ENCODE data around the gene WDR86.

Gene WDR86

DNA sequence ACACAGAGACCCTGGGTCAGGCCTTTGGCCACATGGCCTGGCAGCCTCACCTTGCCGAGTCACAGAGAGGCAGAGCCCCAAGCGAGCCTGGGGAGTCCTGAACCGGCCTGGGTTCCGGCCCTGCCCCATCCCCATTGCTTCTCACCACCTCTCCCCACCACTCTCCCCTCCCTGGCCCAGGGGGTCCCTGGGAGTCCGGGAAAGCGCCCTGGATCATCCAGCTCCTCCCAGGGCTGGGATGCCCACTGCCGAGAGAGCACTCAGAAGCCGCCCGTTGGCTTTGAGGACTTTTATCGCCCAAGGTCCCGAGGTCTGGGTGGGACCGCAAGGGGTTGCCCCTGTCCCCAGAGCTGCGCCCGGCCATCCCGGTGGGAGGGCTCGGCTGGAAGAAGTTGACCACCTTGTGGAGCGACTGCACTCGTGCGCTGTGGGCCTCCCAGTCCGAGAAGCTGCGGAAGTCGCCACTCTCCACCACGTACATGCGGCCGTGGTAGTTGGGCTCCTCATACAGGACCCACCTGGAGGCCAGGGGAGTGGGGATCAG is 22.0 kb upstream of the WDR86 start:
- Histone ChIP-seq H3K27me3 (ENCODE audit: control insufficient read depth, insufficient read depth, low read length) (no peaks in the 10 kb centered on the region), H3K4me3 (ENCODE audit: low read depth, low read length) (no peak overlapping the region), H3K27ac (ENCODE audit: low read depth, low read length) (no peak overlapping the region), H3K9ac (ENCODE audit: low read length) (no peak overlapping the region), H3K36me3 (ENCODE audit: control insufficient read depth, insufficient read depth, low read length) (no peaks in the 10 kb centered on the region), H3K4me1 (ENCODE audit: control insufficient read depth, insufficient read depth, low read length) (peaks cover 35% of the 10 kb centered on the region), H3K9me3 (ENCODE audit: control insufficient read depth, insufficient read depth, low read depth, low read length) (no peaks in the 10 kb centered on the region)

GRCh38 chr7:151431281-151431767 is 21.5 kb upstream of the WDR86 start:
- peaks cover 36% of the 10 kb centered on the region for H3K4me1 ChIP-seq (ENCODE audit: control insufficient read depth, insufficient read depth, low read length)
- H3K4me3 ChIP-seq (ENCODE audit: low read depth, low read length), result no peak overlapping the region
- no peaks in the 10 kb centered on the region for H3K27me3 ChIP-seq (ENCODE audit: control insufficient read depth, insufficient read depth, low read length)
- no peaks in the 10 kb centered on the region for H3K9me3 ChIP-seq (ENCODE audit: control insufficient read depth, insufficient read depth, low read depth, low read length)
- H3K27ac ChIP-seq (ENCODE audit: low read depth, low read length), result no peak overlapping the region
- H3K36me3 ChIP-seq (ENCODE audit: control insufficient read depth, insufficient read depth, low read length), result no peaks in the 10 kb centered on the region
- H3K9ac ChIP-seq (ENCODE audit: low read length), result no peak overlapping the region

DNA sequence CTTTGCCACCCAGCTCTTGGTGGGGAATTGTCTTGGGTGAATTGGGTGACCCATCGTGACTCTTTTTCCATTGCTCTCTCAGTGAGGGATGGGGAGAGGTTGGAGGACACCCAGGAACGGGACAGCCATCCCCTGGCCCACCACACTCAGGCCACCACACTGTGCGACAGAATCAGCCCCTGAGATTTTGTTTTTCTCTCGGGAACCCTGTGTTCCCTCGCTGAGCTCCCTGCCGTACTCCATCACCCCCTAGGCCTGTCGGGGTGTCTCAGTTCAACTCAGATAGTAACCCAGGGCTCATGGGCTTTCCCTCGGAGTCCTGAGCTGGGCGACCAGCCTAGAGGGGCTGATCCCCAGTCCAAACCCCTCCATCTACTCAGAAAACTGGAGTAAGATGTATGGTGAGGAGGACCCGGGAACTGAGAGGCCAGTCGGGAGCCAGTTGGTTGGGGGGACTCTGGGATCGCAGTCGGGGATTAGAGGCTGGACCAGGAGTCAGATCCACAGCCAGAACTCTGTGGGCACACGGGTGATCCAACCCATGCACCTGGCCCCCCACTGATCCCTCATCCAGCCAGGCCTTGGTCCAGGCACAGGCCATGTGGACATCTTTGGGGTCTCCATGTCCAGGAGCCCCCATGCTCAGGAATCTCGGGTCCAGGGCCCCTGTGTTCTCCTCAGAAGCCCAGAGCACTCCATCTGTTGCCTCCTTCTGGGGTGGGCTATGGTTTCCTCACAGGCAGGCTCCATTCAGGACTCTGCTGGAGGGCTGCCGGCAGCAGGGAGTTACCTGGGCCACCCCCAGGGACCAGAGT is 20.8 kb upstream of the WDR86 start:
- Histone ChIP-seq H3K4me1 (ENCODE audit: control insufficient read depth, insufficient read depth, low read length) (peaks cover 43% of the 10 kb centered on the region), H3K4me3 (ENCODE audit: low read depth, low read length) (no peak overlapping the region), H3K36me3 (ENCODE audit: control insufficient read depth, insufficient read depth, low read length) (no peaks in the 10 kb centered on the region), H3K9ac (ENCODE audit: low read length) (no peak overlapping the region), H3K9me3 (ENCODE audit: control insufficient read depth, insufficient read depth, low read depth, low read length) (no peaks in the 10 kb centered on the region), H3K27me3 (ENCODE audit: control insufficient read depth, insufficient read depth, low read length) (no peaks in the 10 kb centered on the region), H3K27ac (ENCODE audit: low read depth, low read length) (no peak overlapping the region)

- Histone ChIP-seq H3K36me3 (ENCODE audit: control insufficient read depth, insufficient read depth, low read length) (no peaks in the 10 kb centered on the region), H3K9ac (ENCODE audit: low read length) (no peak overlapping the region), H3K27me3 (ENCODE audit: control insufficient read depth, insufficient read depth, low read length) (no peaks in the 10 kb centered on the region), H3K27ac (ENCODE audit: low read depth, low read length) (no peak overlapping the region), H3K4me3 (ENCODE audit: low read depth, low read length) (no peak overlapping the region), H3K9me3 (ENCODE audit: control insufficient read depth, insufficient read depth, low read depth, low read length) (no peaks in the 10 kb centered on the region), H3K4me1 (ENCODE audit: control insufficient read depth, insufficient read depth, low read length) (peaks cover 44% of the 10 kb centered on the region)
These were observed 19.9 kb upstream of the WDR86 start for GRCh38 chr7:151429560-151430331.

GRCh38 chr7:151429237-151429559 is 19.4 kb upstream of the WDR86 start:
- Histone ChIP-seq H3K27me3 (ENCODE audit: control insufficient read depth, insufficient read depth, low read length) (no peaks in the 10 kb centered on the region), H3K27ac (ENCODE audit: low read depth, low read length) (no peak overlapping the region), H3K9ac (ENCODE audit: low read length) (no peak overlapping the region), H3K9me3 (ENCODE audit: control insufficient read depth, insufficient read depth, low read depth, low read length) (no peaks in the 10 kb centered on the region), H3K4me3 (ENCODE audit: low read depth, low read length) (no peak overlapping the region), H3K4me1 (ENCODE audit: control insufficient read depth, insufficient read depth, low read length) (peaks cover 44% of the 10 kb centered on the region), H3K36me3 (ENCODE audit: control insufficient read depth, insufficient read depth, low read length) (no peaks in the 10 kb centered on the region)

DNA sequence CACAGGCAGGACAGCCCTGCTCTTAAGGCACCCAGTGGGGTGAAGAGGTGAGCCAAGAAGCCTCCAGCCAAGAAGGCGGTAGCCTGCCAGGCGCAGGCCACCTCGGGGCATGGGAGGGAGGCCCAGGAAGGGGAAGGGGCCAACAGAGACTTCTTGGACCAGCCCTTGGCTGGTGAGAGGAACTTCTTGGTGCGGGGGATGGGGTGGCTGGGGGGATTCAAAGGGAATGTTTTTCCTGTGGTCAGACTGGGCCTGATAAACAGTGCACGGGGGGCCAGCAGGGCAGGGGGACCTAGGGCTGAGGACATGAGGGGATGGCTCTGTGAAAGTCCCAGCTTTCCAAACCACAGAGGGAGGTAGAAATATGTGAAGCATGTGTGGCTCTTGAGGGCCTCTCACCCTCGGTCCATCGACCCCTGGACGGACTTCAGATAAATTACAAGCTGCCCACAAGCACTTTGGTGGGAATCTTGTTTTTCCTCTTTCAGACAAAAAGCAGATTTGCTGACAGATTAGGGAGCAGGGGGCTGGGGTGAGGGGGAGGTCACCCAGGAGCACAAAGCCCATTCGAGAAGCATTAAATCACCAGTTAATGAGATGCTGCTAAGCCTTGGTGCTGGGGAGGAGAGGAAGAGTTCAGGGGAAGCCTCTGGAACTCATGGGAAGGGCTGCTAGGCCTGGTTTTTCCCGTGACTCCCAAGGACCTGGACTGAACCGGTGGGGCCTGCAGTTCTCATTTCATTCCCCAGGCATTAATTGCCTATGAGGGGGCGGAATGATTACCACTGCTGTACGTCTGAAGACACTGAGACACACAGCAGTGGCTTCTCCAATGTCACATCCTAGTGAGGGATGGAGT is 18.8 kb upstream of the WDR86 start:
- H3K4me3 ChIP-seq (ENCODE audit: low read depth, low read length), result no peak overlapping the region
- H3K27me3 ChIP-seq (ENCODE audit: control insufficient read depth, insufficient read depth, low read length), result no peaks in the 10 kb centered on the region
- H3K9me3 ChIP-seq (ENCODE audit: control insufficient read depth, insufficient read depth, low read depth, low read length), result no peaks in the 10 kb centered on the region
- no peaks in the 10 kb centered on the region for H3K36me3 ChIP-seq (ENCODE audit: control insufficient read depth, insufficient read depth, low read length)
- no peak overlapping the region; the same call in 1 of the 2 replicates for H3K27ac ChIP-seq (ENCODE audit: low read depth, low read length)
- H3K9ac ChIP-seq (ENCODE audit: low read length), result no peak overlapping the region
- peaks cover 44% of the 10 kb centered on the region for H3K4me1 ChIP-seq (ENCODE audit: control insufficient read depth, insufficient read depth, low read length)

- Histone ChIP-seq H3K27me3 (ENCODE audit: control insufficient read depth, insufficient read depth, low read length) (no peaks in the 10 kb centered on the region), H3K9ac (ENCODE audit: low read length) (no peak overlapping the region), H3K4me1 (ENCODE audit: control insufficient read depth, insufficient read depth, low read length) (peaks cover 44% of the 10 kb centered on the region)
These were observed 18.0 kb upstream of the WDR86 start for GRCh38 chr7:151427705-151428377.

DNA sequence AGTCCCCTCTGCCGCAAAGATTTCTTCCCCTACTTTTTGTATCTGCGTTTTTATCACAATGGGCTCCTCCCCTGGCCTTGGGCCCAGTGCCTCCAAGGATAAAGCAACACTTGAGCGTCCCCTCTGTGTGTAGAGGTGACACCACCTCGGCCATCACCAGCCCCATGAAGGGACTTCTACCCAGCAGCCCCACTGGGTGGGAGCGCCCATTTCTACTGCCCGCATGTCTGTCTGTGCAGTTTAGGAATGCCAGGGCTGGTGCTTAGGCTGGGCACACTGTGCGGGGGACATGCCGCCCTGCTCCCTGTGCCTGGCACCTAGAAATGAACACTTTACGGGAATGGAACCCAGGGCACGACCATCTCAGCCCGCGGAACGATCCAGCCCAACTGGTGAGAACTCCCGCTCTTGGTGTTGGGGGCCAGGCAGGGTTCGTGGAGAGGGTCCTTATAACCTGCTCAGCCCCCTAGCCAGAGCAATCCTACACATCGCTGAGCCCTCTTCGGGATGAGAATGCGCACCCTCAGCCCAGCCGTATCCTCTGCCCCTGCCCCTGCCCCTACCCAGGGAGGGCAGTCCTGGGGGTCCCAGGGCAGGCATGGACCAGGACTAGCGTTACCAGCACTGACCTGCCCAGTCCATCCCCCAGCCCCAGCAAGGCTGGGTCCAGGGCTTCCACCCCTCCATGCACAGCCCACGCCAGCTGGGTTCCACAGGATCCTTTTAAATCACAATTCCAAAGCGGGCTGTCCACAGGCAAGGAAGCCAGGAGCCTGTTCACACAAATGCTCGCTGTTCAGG is 17.3 kb upstream of the WDR86 start:
- Histone ChIP-seq H3K27ac (ENCODE audit: low read depth, low read length) (no peak overlapping the region), H3K36me3 (ENCODE audit: control insufficient read depth, insufficient read depth, low read length) (no peaks in the 10 kb centered on the region), H3K9me3 (ENCODE audit: control insufficient read depth, insufficient read depth, low read depth, low read length) (peaks cover 6% of the 10 kb centered on the region), H3K4me1 (ENCODE audit: control insufficient read depth, insufficient read depth, low read length) (peaks cover 44% of the 10 kb centered on the region), H3K27me3 (ENCODE audit: control insufficient read depth, insufficient read depth, low read length) (no peaks in the 10 kb centered on the region), H3K4me3 (ENCODE audit: low read depth, low read length) (no peak overlapping the region), H3K9ac (ENCODE audit: low read length) (no peak overlapping the region)

More at GRCh38 chr7:151427705-151428377, 18.0 kb upstream of the WDR86 start:
- Histone ChIP-seq H3K9me3 (ENCODE audit: control insufficient read depth, insufficient read depth, low read depth, low read length) (no peaks in the 10 kb centered on the region; the same call in 1 of the 2 replicates), H3K36me3 (ENCODE audit: control insufficient read depth, insufficient read depth, low read length) (no peaks in the 10 kb centered on the region), H3K27ac (ENCODE audit: low read depth, low read length) (no peak overlapping the region; the same call in 1 of the 2 replicates), H3K4me3 (ENCODE audit: low read depth, low read length) (no peak overlapping the region)

DNA sequence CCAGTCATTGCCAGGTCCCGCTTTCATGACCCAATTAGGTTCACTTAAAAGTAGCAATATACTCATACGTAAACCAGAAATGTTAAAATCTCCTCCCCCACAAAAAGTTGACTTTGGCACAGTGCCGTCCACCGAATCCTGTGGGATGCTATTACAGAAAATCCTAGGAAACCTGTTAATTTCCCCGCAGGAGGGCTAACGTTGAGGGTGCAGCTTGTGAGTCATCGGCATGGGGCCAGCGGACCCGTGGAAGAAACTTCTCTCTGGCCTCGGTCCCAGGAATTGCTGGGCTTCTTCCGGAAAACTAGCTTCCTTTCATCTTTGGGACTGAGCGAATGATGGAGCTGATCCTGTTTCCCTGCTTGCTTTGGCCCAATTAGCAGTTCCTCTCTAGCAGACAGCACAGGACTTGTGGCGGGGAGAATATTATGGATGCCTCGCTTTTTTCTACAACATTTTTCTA is 16.6 kb upstream of the WDR86 start:
- H3K4me3 ChIP-seq (ENCODE audit: low read depth, low read length), result no peak overlapping the region
- peaks cover 44% of the 10 kb centered on the region for H3K4me1 ChIP-seq (ENCODE audit: control insufficient read depth, insufficient read depth, low read length)
- peaks cover 13% of the 10 kb centered on the region for H3K9me3 ChIP-seq (ENCODE audit: control insufficient read depth, insufficient read depth, low read depth, low read length)
- H3K27ac ChIP-seq (ENCODE audit: low read depth, low read length), result no peak overlapping the region
- H3K36me3 ChIP-seq (ENCODE audit: control insufficient read depth, insufficient read depth, low read length), result no peaks in the 10 kb centered on the region
- H3K27me3 ChIP-seq (ENCODE audit: control insufficient read depth, insufficient read depth, low read length), result no peaks in the 10 kb centered on the region
- no peak overlapping the region for H3K9ac ChIP-seq (ENCODE audit: low read length)
